K562 (cell line): ENCODE data around the gene NXNL2.

Experiments
- ATF7 ChIP-seq: fragments of 450-650 bp; IDR thresholded peaks from 2 replicates; pipeline ENCODE4 v1.7.1; 2014; ENCODE audit warnings: mild to moderate bottlenecking, moderate library complexity
- JUNB ChIP-seq: fragments of 450-650 bp; formaldehyde crosslinking; conservative IDR thresholded peaks from 2 replicates; pipeline ENCODE4 v1.4.0; 2020; ENCODE audit warnings: mild to moderate bottlenecking
- POLR2A ChIP-seq: fragments of 450-650 bp; conservative IDR thresholded peaks from 2 replicates; pipeline ENCODE4 v1.6.1; 2016
- POLR2AphosphoS5 ChIP-seq: IDR thresholded peaks from 2 replicates; pipeline ENCODE4 v1.6.1; 2011; ENCODE audit warnings: mild to moderate bottlenecking, low read depth, low read length, moderate library complexity; ENCODE audit not compliant: control insufficient read depth, insufficient read depth
- REST ChIP-seq, 2 experiments: fragments of 450-650 bp; formaldehyde crosslinking in 1 of 2; IDR thresholded peaks; 2 replicates each; pipeline versions ENCODE4 v1.4.0 to v1.6.1; 2014 to 2020; ENCODE audit warnings: mild to moderate bottlenecking in 2 of 2, borderline replicate concordance in 1 of 2, low read depth in 1 of 2

- no peak for TF ChIP-seq REST (IDR thresholded peaks at IDR 0.05; ENCODE audit: borderline replicate concordance)
- TF ChIP-seq REST (CRISPR knock-in tag; IDR thresholded peaks at IDR 0.05; ENCODE audit: low read depth), result no peak
- TF ChIP-seq POLR2AphosphoS5, result no peak
- no peak for TF ChIP-seq JUNB (CRISPR knock-in tag)
- no peak for TF ChIP-seq ATF7
- no peak for TF ChIP-seq POLR2A
Observed at GRCh38 chr9:88527618-88528017, 7.4 kb upstream of the NXNL2 start.
